Adrenal gland (tissue), 12 donors: ENCODE measurements around the gene CUX1. TPM values are rescaled to one million over a fixed set of nuclear protein-coding genes. Genes with fewer than 3 reads are reported as not detected.

Source experiments
- DNase-seq, 7 donors: peaks; one replicate each; pipeline ENCODE4 v3.0.0-alpha.2; 2019 to 2020
- H3K27ac ChIP-seq, 5 donors: fragments of 200-600 bp; sonication (generic) in 4 of 5; 1 replicate in 3 of 5; 2 replicates in 2 of 5; pipeline versions ENCODE4 v1.5.1 to v1.8.0; 2016 to 2020; ENCODE audit warnings: mild to moderate bottlenecking in 1 of 5
- H3K27me3 ChIP-seq: fragments of 200-600 bp; 2 replicates; pipeline ENCODE4 v1.8.0; 2021
- H3K36me3 ChIP-seq, 2 donors: fragments of 200-600 bp; replicated peaks in 1 of 2; 1 replicate in 1 of 2; 2 replicates in 1 of 2; pipeline versions ENCODE4 v1.5.1 to v1.8.0; 2018 to 2022
- H3K4me1 ChIP-seq, 2 donors: fragments of 200-600 bp; replicated peaks in 1 of 2; 1 replicate in 1 of 2; 2 replicates in 1 of 2; pipeline versions ENCODE4 v1.5.1 to v1.8.0; 2018 to 2021
- H3K4me3 ChIP-seq, 4 donors: fragments of 200-600 bp; sonication (generic) in 3 of 4; one replicate each; pipeline ENCODE4 v1.5.1; 2016 to 2018
- H3K9me3 ChIP-seq, 3 donors: fragments of 200-600 bp; sonication (generic) in 1 of 3; replicated peaks in 1 of 3; 1 replicate in 2 of 3; 2 replicates in 1 of 3; pipeline versions ENCODE4 v1.5.1 to v1.8.0; 2016 to 2021
- CTCF ChIP-seq, 6 experiments: fragments of 450-650 bp in 4 of 6; fragments of 200-600 bp in 2 of 6; sonication (generic) in 1 of 6; IDR thresholded peaks; 1 replicate in 5 of 6; 2 replicates in 1 of 6; pipeline versions ENCODE4 v1.5.1 to v1.8.0; 2016 to 2021; ENCODE audit warnings: antibody characterized with exemption in 6 of 6, mild to moderate bottlenecking in 2 of 6, moderate library complexity in 1 of 6
- POLR2A ChIP-seq, 2 donors: fragments of 450-650 bp; IDR thresholded peaks; one replicate each; pipeline ENCODE4 v1.6.1; 2017; ENCODE audit warnings: antibody characterized with exemption in 2 of 2, mild to moderate bottlenecking in 2 of 2, moderate library complexity in 1 of 2
- WGBS, 4 donors: extraction: QIAGEN DNeasy Blood & Tissue Kit in 2 of 4; methylation state at CpG; one replicate each; pipeline versions ENCODE4 v1.1.5 to v1.1.7; 2013 to 2017; 5-methylcytosine and 5-hydroxymethylcytosine counted together
- intact Hi-C, 2 donors: fragments of 100-400 bp; cut with DNase I; formaldehyde crosslinking; loops; one replicate each; pipeline versions ENCODE4 v1.14.1 to v1.15.0; 2022 to 2023
- polyA plus RNA-seq, 3 donors: library from polyadenylated mRNA; stranded (reverse); fragments of 200-250 nt in 2 of 3; fragments of 350-450 nt in 1 of 3; fragmentation: Illumina TruSeq in 1 of 3; extraction: RNeasy Lipid Tissue Mini Kit (QIAGEN cat#74804) in 1 of 3; gene quantifications; one replicate each; pipeline ENCODE4 v1.2.3, GENCODE V29; 2013 to 2014
- total RNA-seq, 9 donors: library from RNA; depleted of rRNA in 4 of 9; stranded (reverse); fragments of >200 nt in 4 of 9; fragments of 120-200 nt in 1 of 9; fragmentation: NEBNext Ultra II Directional in 1 of 9; extraction: Animal tissue kit (Norgen Biotek cat#: 25700) in 1 of 9; gene quantifications; one replicate each; pipeline versions ENCODE4 v1.1.0 to v1.2.4, GENCODE V29; 2013 to 2023
- donor health status: healthy with polysubstance abuse.
- donor health status: Bipolar disorder and iron deficiency.
- donor health status: DM: yes; HTN: yes; CAD: no.
- donor health status: DM: no; HTN: no; CAD: no.
- donor health status: DM: no; HTN: no; CAD: no.
- donor health status: DM: yes; HTN: yes; CAD: no.

Gene CUX1
- total and polyA plus RNA-seq, 12 donors = 17.2 to 72.6 (median 58.3) TPM

- no peak overlapping the region for H3K4me3 ChIP-seq
- intact Hi-C loops = no loop called here
- H3K4me1 ChIP-seq = peaks cover 8 to 26% of the 10 kb centered on the region in 2 donors
- no peak overlapping the region for H3K27ac ChIP-seq
- H3K27me3 ChIP-seq = no peaks in the 10 kb centered on the region
- TF ChIP-seq POLR2A (IDR thresholded peaks at IDR 0.05) = no peak
- no peak for TF ChIP-seq CTCF (IDR thresholded peaks at IDR 0.05)
- WGBS, 4 donors = 85 to 91% (median 89%) methylated on average over 4 of the region's 4 CpGs
- H3K36me3 ChIP-seq = no peaks in the 10 kb centered on the region
- no peak for DNase-seq
- H3K9me3 ChIP-seq = no peaks in the 10 kb centered on the region
Observed at GRCh38 chr7:101933028-101933427, 115.6 kb downstream of the CUX1 start.

- WGBS, 4 donors = 87 to 92% (median 88%) methylated on average over 5 of the region's 5 CpGs
- Histone ChIP-seq H3K27ac (no peak overlapping the region), H3K4me3 (no peak overlapping the region), H3K9me3 (no peaks in the 10 kb centered on the region), H3K36me3 (no peaks in the 10 kb centered on the region), H3K4me1 (peaks cover 8 to 26% of the 10 kb centered on the region in 2 donors), H3K27me3 (no peaks in the 10 kb centered on the region)
- no peak for DNase-seq
- TF ChIP-seq POLR2A (IDR thresholded peaks at IDR 0.05) (no peak), CTCF (IDR thresholded peaks at IDR 0.05) (no peak)
- intact Hi-C loops = no loop called here
Observed at GRCh38 chr7:101933688-101934121, 116.3 kb downstream of the CUX1 start.

GRCh38 chr7:101934618-101935017 is 117.2 kb downstream of the CUX1 start:
- TF ChIP-seq CTCF (IDR thresholded peaks at IDR 0.05) = no peak
- no peak for TF ChIP-seq POLR2A (IDR thresholded peaks at IDR 0.05)
- Histone ChIP-seq H3K36me3 (no peaks in the 10 kb centered on the region), H3K4me1 (peaks cover 8 to 26% of the 10 kb centered on the region in 2 donors), H3K27ac (no peak overlapping the region), H3K9me3 (no peaks in the 10 kb centered on the region), H3K4me3 (no peak overlapping the region), H3K27me3 (no peaks in the 10 kb centered on the region)
- intact Hi-C loops = no loop called here
- WGBS, 4 donors = 75 to 84% (median 78%) methylated on average over 11 of the region's 11 CpGs
- DNase-seq = no peak

GRCh38 chr7:101935521-101936141 is 118.2 kb downstream of the CUX1 start:
- DNase-seq = peak in 5 of 7 donors; percentile 33 to 53 (median 45)
- 57 to 72% (median 65%) methylated on average over 14 of the region's 14 CpGs for WGBS, 4 donors
- Histone ChIP-seq H3K4me3 (no peak overlapping the region), H3K27me3 (no peaks in the 10 kb centered on the region), H3K36me3 (no peaks in the 10 kb centered on the region), H3K4me1 (peaks cover 8 to 26% of the 10 kb centered on the region in 2 donors), H3K27ac (peak overlapping the region in 2 of 5 donors; percentile 8 to 49), H3K9me3 (no peaks in the 10 kb centered on the region)
- intact Hi-C loops = no loop called here
- TF ChIP-seq CTCF (IDR thresholded peaks at IDR 0.05) = no peak
- no peak for TF ChIP-seq POLR2A (IDR thresholded peaks at IDR 0.05)
